Measurements from ENCODE around the gene CEND1.
A peak's percentile ranks its signal among the peaks of the same experiment; 100 is the strongest.

Gene CEND1
- 0 to 0.23 (median 0.08) reads per million in 4 donors for total RNA-seq

DNA sequence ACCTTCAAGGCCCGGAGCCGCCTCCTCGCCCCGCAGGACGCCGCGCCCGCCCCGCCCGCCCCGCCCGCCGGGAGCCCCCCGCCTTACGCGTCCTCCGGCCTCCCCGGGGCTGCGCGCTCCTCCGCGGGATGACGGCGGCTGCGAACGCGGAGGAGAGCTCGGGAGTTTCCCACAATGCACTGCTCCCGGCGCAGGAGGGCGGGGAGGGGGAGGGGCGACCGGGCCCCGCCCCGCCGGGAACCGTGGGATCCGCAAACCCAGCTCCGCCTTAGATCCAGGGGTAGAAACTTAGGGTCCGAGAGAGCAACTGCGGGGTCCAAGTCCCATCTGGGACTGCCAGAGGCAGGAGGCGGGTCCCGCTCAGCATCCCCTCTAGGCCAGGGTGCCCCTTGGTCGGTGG is at the start of gene CEND1:
Gene CEND1 (minus strand): TSS at position 148 of the 400 bp plus-strand sequence. CDS start 1,514 bp downstream, outside the sequence.
- DNase-seq: peak in 1 of 5 donors; percentile 47

DNA sequence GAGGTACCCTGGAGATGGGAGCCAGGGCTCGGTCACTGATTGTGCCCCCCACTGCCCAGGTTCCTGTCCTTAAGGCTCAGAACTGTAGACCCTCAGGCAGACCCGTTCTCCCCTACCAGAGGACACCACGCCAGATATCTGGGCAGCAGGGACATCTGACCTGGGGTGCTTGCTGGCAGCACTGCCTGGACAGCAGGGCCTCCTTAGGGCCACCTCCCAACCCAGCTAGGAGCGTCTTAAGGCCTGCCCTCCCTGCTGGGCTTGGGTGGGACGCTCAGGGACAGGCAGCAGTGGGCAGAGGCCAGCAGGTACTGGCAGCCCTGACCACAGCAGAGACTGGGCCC is 49.4 kb upstream of the CEND1 start:
- DNase-seq: no peak

DNA sequence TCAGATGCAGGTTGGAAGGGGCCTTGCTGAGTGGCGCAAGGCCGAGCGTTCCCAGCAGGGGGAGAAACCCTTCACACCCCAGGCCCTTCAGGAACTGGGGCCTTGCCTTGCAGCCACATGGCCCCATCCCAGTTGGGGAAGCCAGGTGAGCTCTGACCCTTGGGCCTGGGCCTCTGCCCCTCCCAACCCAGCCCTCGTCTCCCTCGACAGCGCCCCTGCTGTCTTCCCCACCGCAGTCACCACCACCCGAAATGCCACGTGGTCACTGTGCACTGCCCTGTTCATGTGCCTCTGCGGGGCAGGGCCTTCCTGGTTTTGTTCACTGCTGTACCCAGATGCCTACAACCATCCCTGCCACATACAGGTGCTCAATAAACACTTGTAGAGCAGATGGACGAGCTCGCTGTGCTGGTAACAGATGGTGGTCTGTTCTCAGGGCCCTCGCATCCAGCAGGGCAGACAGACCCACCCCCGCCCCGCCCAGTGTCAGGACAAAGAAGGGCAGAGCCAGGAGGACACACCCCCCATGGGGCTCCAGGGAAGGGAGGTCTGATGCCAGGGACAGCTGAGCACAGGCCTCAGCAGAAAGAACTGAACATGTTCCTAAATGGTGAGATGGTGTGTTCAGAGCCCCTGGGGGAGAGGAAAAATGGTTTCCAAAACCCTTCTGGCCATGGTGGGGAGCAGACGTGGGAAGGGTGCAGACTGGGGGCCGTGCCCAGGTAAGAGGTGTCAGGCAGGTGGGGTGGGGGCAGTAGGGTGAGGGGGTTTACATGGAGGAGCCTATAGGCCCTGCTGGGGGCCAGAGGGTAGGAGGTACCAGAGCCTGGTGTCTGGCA is 48.8 kb upstream of the CEND1 start:
- no peak for DNase-seq

DNA sequence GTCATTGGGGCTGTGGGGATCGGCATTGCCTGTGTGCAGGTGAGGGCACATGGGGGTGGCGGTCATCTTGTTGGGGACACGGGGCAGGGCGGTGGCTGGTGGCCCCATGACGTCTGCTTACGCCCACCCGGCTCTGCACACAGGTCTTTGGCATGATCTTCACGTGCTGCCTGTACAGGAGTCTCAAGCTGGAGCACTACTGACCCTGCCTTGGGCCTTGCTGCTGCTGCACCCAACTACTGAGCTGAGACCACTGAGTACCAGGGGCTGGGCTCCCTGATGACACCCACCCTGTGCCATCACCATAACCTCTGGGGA is 48.1 kb upstream of the CEND1 start:
- DNase-seq: no peak

DNA sequence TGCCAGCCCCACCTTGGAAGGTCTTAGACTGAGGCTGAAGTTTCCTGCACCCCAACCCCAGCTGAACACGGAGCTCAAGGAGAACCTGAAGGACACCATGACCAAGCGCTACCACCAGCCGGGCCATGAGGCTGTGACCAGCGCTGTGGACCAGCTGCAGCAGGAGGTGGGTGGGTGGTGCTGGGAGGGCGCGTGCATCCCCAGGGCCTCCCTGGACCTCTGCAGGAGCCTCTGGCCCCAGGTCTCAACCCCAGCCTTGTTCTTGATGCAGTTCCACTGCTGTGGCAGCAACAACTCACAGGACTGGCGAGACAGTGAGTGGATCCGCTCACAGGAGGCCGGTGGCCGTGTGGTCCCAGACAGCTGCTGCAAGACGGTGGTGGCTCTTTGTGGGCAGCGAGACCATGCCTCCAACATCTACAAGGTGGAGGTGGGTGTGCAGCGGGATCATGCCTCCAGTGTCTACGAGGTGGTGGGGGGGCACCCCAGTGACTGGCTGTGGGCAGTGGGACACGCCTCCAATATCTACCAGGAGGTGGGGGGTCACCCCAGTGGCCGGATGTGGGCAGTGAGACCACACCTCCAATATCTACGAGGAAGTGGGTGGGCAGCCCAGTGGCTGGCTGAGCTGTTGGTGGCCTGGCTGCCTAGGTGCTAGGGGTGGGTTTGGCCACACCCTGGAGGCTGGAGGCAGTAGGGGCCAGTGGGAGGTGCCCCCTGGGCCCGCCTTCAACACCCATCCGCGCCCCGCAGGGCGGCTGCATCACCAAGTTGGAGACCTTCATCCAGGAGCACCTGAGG is 47.5 kb upstream of the CEND1 start:
- no peak for DNase-seq

DNA sequence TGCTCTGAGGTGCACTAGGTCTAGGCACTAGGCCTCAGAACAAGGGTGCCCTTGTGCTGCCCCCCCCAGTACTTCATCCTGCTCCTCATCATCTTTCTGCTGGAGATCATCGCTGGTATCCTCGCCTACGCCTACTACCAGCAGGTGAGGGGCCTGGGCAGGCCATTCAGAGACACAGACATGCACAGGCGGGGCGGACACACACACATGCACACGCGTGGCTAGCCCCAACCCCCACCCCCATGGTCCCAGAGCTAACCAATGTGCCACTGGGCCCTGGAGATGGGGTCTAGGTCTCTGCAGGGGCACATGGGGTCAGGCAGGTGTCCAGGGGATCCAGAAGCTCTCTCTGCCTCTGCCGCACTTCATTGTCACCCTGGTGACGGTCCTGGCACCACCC is 46.8 kb upstream of the CEND1 start:
- no peak for DNase-seq

DNA sequence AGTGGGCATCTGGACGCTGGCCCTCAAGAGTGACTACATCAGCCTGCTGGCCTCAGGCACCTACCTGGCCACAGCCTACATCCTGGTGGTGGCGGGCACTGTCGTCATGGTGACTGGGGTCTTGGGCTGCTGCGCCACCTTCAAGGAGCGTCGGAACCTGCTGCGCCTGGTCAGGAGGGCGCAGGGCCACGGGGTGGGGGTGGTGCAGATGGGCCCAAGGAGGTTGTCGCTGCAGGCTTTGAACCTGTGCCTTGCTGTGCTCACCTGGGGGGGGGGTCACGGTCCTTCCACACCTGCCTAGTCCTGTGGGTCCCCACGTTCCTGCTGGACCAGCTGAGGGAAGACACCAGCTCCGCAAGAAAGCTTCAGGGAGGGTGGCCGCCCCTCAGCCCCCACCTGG is 46.4 kb upstream of the CEND1 start:
- DNase-seq: no peak

DNA sequence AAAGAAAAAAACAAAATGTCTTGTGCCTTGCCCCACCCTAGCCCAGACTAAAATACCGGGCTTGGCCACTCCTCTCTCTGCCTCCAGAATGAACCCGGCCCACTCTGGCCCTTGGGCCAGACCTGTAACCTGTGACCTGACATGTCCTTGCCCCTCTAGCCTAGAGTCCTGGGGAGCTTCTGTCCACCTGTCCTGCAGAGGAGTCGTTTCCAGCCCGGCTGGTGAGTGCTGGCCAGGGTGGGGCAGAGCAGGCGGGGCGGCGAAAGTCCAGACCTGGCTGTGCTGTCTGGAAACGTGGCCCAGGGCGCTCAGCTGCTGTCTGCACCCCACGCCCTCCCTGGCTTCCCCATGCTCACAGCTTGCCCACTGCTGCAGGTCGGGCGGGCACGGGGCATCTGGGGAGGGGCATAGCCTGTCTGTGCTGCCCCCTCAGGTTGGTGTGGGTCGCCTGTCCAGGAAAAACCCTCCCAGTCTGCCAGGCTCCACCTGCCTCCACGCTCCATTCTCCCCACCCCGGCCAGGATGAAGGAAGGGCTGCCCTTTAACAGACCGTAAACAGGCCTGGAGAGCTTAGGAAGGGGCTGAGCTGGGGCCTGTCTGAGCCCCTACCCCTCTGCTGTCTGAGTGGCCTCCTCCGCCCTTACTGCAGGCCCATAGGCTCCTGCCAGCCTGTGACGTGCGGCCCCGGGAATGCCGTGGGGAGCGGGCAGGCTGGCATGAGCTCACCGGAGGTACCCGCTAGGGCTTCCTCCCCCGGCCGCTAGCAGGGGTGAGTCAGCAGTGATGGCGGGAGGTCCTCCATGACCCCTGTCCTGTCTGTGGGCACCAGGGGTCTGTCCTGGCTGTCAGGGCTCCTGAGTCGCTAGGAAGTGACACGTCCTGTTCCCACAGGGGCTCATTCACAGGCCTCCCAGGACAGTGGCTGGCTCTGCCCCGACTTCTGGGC is 44.8 kb upstream of the CEND1 start:
- no peak for DNase-seq

DNA sequence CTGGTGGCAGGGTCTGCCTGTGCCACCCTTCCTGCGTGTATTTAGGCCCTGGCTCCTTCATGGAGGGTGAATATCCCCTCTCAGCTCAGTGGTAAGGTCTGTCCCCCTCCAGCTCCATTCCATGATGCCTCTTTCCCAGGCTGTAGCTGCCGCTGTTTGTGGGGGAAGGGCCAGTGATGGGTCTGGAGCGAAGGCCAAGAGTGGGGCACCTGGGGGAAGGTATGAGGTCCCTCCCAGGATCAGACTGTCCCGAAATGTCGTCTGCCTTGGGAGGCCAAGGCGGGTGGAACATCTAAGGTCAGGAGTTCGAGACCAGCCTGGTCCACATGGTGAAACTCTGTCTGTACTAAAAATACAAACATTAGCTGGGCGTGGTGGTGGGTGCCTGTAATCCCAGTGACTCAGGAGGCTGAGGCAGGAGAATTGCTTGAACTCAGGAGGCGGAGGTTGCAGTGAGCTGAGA is 44.0 kb upstream of the CEND1 start:
- no peak for DNase-seq

DNA sequence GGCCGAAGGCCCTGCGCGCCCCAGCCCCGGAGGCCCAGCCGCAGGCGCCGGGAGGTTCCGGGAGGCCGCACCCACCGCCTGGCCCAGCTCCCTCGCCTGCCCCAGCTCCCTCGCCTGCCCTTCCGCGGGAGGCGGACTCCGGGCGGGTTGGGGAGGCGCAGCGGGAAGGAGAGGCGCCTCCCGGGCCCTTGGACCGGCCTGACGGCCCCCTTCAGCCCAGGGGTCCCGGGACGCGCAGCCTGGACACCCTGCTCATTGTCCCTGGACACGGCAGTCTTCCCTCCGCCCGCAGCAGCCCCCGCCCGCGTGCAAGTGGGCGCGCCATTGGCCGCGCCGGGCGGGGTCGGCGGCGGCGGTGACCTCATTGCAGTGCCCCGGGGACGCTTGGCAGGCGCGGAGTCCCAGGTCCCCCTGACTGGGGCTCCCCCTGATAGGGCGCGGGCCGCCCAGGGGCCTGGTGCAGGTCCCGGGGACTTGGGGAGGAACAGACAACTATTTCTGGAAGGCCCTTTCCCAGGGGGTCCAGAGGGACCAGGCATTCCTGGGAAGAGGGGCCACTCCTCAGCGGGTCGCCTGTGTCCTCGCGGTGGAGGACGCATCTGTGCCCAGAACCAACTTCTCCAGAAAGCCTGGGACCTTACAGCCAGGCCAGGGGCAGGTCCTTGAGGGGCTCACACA is 43.4 kb upstream of the CEND1 start:
- peak in 1 of 5 donors; percentile 46 for DNase-seq

DNA sequence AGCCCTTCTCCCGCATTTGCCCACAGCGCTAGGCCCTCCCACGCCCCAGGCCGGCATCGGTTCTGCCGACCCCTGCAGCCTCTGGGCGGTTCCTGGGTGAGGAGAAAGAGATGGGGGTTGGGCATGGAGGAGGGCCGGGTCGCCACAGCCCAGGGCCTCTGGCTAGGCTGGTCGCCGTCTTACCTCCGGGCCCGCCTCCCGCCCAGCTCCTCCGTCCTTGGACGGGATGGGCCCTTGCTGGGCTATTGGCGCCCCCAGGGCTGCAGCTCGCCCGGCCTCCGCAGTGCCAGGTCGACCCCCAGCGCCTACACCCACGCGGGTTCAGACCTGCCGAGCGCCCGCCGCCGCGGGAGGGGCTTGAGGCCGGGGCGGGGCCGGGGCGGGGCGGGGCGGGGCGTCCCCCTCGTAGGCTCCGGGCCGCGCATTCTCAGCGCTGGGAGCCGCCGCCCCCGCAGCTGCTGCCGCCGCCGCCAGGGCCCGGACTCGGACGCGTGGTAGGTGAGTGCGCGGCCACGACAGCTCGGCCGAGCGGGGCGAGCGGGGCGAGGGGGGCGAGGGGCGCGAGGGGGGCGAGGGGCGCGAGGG is 42.7 kb upstream of the CEND1 start, which contains the start of gene CD151:
Gene CD151 (plus strand): TSS at position 424 of the 585 bp plus-strand sequence. CDS start 3,118 bp downstream, outside the sequence.
- DNase-seq: peak in 3 of 5 donors; percentile 39 to 52 (median 41)

DNA sequence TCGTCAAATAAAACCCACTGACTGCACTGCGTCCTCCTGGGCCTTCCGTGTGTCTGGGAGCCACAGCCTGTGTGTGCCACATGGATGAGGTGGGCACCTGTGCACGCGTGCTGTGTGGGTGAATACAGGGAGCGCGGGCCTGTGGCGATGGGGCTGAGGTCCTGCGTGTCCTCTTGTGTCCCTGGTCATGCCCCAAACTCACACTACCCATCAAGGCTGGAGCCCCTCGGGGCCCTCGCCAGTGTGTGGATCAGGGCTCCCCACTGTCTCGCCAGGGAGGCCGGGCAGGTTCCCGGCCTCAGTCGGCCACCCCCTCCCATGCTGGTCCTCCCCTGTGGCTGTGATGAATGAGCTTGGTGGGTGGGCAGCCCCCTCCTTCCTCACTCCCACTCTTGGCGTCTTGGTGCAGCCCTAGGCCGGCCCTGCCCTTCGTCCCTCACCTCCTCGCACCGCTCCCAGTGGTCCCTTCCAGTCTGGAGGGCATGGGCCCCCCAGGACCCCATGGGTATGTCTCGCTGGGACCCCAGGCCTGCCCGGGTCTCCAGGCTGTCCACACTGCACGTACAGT is 42.2 kb upstream of the CEND1 start:
- DNase-seq: no peak

DNA sequence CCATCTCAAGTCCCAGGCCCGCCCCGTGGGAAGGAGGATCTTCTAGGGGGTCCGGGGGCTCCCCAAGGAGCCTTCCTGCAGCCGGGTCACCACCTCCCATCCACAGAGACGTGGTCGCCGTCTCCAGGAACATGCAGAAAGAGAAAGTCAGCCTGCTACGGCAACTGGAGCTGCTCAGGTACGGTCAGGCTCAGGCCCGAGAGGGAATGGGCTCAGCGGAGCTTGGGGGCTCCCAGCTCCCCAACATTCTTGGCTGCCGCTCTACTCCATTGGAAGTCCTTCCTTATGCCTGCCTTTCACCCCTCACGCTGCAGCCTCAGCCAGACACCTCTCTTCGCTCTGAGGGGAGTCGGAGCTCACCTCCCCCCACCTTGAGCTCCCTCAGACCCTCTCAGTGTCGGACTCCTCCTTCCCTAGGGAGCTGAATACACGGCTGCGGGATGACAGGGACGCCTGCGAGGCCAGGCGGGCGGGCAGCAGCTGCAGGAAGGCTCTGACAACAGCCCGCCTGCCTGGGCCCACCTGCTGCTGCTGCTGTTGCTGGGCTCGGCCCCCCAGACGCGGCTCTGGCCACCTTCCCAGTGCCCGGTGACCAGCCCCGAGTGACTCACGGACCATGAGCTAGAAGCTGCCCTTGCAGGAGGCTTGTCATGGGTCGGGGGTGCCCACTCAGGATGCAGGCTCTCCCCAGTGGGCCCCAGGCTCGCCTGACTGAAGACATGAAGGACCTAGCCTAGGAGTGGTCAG is 41.4 kb upstream of the CEND1 start:
- no peak for DNase-seq

DNA sequence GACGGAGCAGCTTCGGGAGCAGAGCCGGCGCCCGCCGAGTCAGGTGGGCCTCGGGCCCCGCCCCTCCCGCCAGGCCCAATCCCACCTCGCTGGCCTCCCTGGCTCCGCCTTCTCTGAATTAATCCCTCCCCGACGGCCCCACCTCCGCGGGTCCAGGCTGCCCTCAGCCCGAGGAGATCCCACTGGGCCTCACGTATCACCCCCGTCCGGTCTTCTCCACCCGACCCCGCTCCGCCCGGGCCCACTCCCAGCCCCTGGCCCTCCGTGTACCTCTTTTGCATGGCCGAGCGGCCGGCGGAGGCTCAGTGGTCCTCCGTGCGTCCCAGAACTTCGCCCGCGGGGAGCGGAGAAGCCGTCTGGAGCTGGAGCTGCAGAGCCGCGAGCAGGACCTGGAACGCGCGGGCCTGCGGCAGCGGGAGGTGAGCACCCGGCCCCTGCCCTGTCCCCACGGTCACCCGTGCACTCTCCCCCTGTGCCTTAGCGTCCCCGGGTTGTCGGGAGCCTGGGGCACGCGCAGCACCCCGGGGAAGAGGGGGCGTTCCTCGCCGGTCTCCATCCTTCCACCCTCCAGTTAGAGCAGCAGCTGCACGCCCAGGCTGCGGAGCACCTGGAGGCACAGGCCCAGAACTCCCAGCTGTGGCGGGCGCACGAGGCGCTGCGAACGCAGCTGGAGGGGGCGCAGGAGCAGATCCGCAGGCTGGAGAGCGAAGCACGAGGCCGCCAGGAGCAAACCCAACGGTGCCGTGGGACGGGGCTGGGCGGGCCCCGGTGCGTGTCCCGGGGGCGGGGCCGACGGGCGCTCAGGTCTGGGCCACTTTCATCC is 40.6 kb upstream of the CEND1 start:
- peak in 4 of 5 donors; percentile 42 to 49 (median 46) for DNase-seq

DNA sequence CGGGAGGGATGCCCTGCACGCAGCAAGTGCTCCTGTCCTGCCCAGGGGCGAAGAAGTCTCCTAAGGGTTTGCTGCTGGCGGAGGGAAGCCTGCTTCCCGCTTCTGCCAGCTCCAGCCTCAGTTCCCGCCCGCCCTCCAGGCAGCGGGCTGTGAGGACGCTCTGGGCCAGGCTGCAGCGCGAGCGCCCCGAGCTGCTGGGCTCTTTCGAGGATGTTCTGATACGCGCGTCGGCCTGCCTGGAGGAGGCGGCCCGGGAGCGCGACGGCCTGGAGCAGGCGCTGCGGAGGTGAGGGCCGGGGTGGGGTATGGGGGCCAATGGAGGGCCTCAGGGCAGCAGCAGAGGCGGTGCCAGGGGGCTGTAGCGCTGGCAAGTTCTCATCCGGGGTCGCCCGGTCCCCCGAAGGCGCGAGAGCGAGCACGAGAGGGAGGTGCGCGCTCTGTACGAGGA is 40.0 kb upstream of the CEND1 start:
- DNase-seq: no peak

DNA sequence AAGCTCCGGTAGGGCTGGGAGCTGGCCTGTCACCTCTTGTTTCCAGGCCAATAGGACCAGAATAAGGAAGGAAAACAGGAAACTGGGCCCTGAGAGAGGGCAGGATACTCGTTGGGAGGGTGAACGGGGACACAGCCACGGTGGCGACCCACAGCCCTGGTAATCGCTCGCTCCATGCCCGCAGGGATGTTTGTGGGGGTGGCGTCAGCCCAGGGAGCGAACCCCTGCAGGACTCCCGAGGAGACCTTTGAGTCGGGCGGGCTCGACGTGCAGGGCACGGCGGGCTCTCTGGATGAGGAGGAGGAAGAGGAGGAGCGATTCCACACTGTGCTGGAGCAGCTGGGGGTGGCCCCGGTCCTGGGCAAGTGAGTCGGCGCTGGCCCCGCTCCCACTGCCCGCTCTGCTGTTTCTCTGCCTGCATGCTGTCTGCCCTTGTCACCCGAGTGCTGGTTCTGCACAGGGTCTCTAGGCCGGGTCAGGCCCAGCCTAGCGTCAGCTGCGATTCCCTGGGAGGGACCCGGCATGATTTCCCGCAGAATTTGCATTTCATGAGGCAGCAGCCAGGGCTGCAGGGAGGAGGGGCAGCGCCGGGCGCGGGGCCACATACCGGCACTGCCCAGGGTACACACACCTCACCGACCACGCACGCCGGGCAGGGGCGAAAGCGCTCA is 39.4 kb upstream of the CEND1 start:
- DNase-seq: no peak

DNA sequence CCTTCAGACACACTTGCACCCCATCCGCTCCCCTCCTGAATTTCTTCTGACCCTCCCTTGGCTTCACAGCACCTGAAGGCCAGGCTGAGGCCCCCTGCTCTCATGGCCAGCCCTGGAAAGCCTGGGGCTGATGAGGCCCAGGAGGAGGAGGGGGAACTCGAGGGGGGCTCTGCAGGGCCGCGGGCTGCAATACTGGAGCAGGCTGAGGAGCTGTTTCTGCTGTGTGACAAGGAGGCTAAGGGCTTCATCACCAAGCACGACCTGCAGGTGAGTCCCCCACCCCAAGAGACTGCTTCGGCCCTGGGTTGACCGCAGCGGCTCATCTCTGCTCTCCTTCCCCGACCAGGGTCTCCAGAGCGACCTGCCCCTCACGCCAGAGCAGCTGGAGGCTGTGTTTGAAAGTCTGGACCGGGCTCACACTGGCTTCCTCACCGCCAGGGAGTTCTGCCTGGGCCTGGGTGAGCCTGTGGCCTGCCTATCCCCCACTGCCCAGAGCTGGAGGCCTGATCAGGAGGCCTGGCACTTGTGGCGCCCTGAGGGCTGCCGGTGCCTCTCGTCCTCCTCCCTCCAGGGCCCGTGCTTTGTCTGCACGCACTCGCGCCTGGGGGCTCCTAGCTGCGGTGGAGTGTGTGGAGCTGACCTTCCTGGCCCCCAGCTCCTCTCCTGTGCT is 38.8 kb upstream of the CEND1 start:
- DNase-seq: no peak

DNA sequence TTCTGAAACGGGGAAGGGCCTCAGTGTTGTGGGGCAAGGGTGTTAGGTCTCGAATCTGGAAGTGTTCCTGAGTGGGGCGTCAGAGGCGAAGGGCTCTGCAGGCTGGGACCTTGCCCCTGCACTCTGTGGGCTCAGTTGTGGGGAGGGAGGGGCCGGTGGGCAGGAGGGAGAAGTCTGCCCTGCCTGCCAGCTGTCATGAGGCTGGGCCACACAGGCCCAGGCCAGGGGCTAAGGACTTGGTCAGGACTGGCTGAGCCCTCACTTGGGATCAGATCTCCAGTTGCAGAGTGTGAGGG is 38.0 kb upstream of the CEND1 start, which contains the start of gene CRACR2B:
Gene CRACR2B (plus strand): TSS at position 23 of the 296 bp plus-strand sequence. CDS start 689 bp downstream, outside the sequence.
- DNase-seq: no peak
